Breast epithelium (tissue), 4 donors: Measurements from ENCODE around the gene PRELID1. TPM values are rescaled to one million over a fixed set of nuclear protein-coding genes. Genes with fewer than 3 reads are reported as not detected.
"Not testable (repeated sequence)": the region's sequence is repeated elsewhere in the genome, so short reads cannot be mapped to it uniquely, and the experiment has no call there.

ENCODE experiments used
- DNase-seq, 2 donors: peaks; one replicate each; pipeline ENCODE4 v3.0.0-alpha.2; 2019; ENCODE audit warnings: low spot score in 2 of 2
- H3K27ac ChIP-seq, 2 donors: fragments of 200-600 bp; sonication (generic) in 1 of 2; one replicate each; pipeline ENCODE4 v1.5.1; 2016 to 2019; ENCODE audit warnings: mild to moderate bottlenecking in 1 of 2
- H3K27me3 ChIP-seq, 2 donors: fragments of 200-600 bp; sonication (generic) in 1 of 2; one replicate each; pipeline versions ENCODE4 v1.5.1 to v1.6.0; 2017 to 2019; ENCODE audit warnings: control low read depth in 1 of 2, mild to moderate bottlenecking in 1 of 2
- H3K36me3 ChIP-seq: fragments of 200-600 bp; one replicate; pipeline ENCODE4 v1.5.1; 2019
- H3K4me1 ChIP-seq, 2 donors: fragments of 200-600 bp; sonication (generic); one replicate each; pipeline ENCODE4 v1.5.1; 2016 to 2019; ENCODE audit warnings: control low read depth in 1 of 2
- H3K4me3 ChIP-seq, 3 donors: fragments of 200-600 bp; sonication (generic); 1 replicate in 2 of 3; 2 replicates in 1 of 3; pipeline ENCODE4 v1.5.1; 2016 to 2019; ENCODE audit warnings: mild to moderate bottlenecking in 3 of 3, moderate library complexity in 2 of 3
- H3K9me3 ChIP-seq, 2 donors: fragments of 200-600 bp; sonication (generic) in 1 of 2; one replicate each; pipeline ENCODE4 v1.5.1; 2016 to 2019; ENCODE audit warnings: control low read depth in 1 of 2
- CTCF ChIP-seq, 3 donors: fragments of 450-650 bp; IDR thresholded peaks; one replicate each; pipeline ENCODE4 v1.5.1; 2016 to 2017; ENCODE audit warnings: antibody characterized with exemption in 3 of 3, mild to moderate bottlenecking in 3 of 3, moderate library complexity in 3 of 3
- POLR2A ChIP-seq: fragments of 450-650 bp; IDR thresholded peaks from one replicate; pipeline ENCODE4 v1.6.1; 2016; ENCODE audit warnings: antibody characterized with exemption, mild to moderate bottlenecking, moderate library complexity
- POLR2AphosphoS5 ChIP-seq, 3 donors: sonication (generic); formaldehyde crosslinking; IDR thresholded peaks; one replicate each; pipeline ENCODE4 v1.6.1; 2017; ENCODE audit warnings: antibody characterized with exemption in 3 of 3
- intact Hi-C: fragments of 100-400 bp; cut with DNase I; formaldehyde crosslinking; loops from one replicate; pipeline ENCODE4 v1.15.1; 2023; ENCODE audit warnings: low total_unique reads
- total RNA-seq, 3 donors: library from RNA; depleted of rRNA; stranded (reverse); fragments of >200 nt; gene quantifications; one replicate each; pipeline ENCODE4 v1.1.0, GENCODE V29; 2016

The PRELID1 gene
- 10 to 100 TPM; 61.0 to 97.0 (median 68.8) TPM for total RNA-seq

- no peaks in the 10 kb centered on the region for H3K27me3 ChIP-seq
- DNase-seq: peak; percentile 84 to 91
- peak; percentile 62 for TF ChIP-seq POLR2A
- TF ChIP-seq CTCF (IDR thresholded peaks at IDR 0.05): peak in 1 of 3 donors; percentile 23
- peak; percentile 70 to 92 (median 76) for TF ChIP-seq POLR2AphosphoS5 (IDR thresholded peaks at IDR 0.05)
- no peaks in the 10 kb centered on the region for H3K9me3 ChIP-seq
- peak within 1 kb of the TSS; percentile 85 to 90 for H3K27ac ChIP-seq
- no peaks in the 10 kb centered on the region for H3K36me3 ChIP-seq
- peak within 1 kb of the TSS; percentile 89 to 94 (median 90) for H3K4me3 ChIP-seq
- peaks cover 16 to 36% of the 10 kb centered on the region in 2 donors for H3K4me1 ChIP-seq
- intact Hi-C loops: no loop called here
These were observed at the start of gene PRELID1, which contains the start of gene RAB24 for GRCh38 chr5:177303121-177303924. Gene PRELID1 (plus strand): TSS chr5:177303799. CDS start chr5:177303986, 187 bp downstream. Gene RAB24 (minus strand): TSS chr5:177303719. CDS start chr5:177303288, 431 bp downstream.

- no peak for DNase-seq
- H3K27ac ChIP-seq: no peak overlapping the region
- no peaks in the 10 kb centered on the region for H3K4me1 ChIP-seq
- no peaks in the 10 kb centered on the region for H3K27me3 ChIP-seq
- H3K36me3 ChIP-seq: no peaks in the 10 kb centered on the region
- intact Hi-C loops: no loop called here
- H3K9me3 ChIP-seq: no peaks in the 10 kb centered on the region
- TF ChIP-seq CTCF (IDR thresholded peaks at IDR 0.05): no peak
- no peak for TF ChIP-seq POLR2A
- no peak for TF ChIP-seq POLR2AphosphoS5 (IDR thresholded peaks at IDR 0.05)
- H3K4me3 ChIP-seq: no peak overlapping the region
These were observed 47.3 kb upstream of the PRELID1 start for GRCh38 chr5:177256296-177256695.

DNA sequence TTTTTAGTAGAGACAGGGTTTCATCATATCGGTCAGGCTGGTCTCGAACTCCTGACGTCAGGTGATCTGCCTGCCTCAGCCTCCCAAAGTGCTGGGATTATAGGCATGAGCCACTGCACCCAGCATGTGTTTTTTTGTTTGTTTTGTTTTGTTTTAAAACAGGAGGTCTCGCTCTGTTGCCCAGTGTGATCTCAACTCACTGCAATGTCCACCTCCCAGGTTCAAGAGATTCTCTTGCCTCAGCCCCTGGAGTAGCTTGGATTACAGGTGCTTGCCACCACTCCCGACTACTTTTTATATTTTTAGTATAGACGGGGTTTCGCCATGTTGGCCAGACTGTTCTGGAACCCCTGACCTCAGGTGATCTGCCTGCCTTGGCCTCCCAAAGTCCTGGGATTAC lies 44.9 kb upstream of the PRELID1 start:
- H3K4me1 ChIP-seq, H3K27ac ChIP-seq, H3K4me3 ChIP-seq, H3K27me3 ChIP-seq, H3K36me3 ChIP-seq, H3K9me3 ChIP-seq, intact Hi-C loops, DNase-seq: not testable (repeated sequence)

GRCh38 chr5:177260961-177261360 lies 42.6 kb upstream of the PRELID1 start:
- no peaks in the 10 kb centered on the region for H3K4me1 ChIP-seq

DNA sequence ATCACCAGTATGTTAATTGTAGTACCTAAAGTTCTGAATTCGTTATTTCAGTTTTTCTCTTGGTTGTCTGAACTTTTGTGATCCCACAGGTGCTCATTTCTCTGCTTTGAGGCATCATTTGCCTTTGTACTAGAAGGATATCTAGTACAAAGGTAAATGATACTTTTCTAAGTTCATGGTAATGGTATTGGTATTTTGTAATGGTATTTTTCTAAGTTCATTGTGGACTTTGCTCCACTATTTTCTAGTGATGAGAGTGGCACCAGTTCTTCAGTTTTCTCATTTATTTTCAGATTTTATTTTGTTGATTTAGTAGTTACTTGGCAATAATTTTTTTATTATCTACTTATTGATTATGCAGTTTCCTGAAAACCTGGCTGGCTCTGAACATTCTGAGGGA lies 42.1 kb upstream of the PRELID1 start:
- Histone ChIP-seq H3K9me3 (no peaks in the 10 kb centered on the region), H3K4me3 (no peak overlapping the region), H3K36me3 (peaks cover 9% of the 10 kb centered on the region), H3K4me1 (no peaks in the 10 kb centered on the region), H3K27ac (no peak overlapping the region), H3K27me3 (no peaks in the 10 kb centered on the region)
- DNase-seq: no peak
- TF ChIP-seq CTCF (IDR thresholded peaks at IDR 0.05): no peak
- no peak for TF ChIP-seq POLR2A
- TF ChIP-seq POLR2AphosphoS5 (IDR thresholded peaks at IDR 0.05): no peak
- intact Hi-C loops: no loop called here

More at GRCh38 chr5:177260961-177261360, 42.6 kb upstream of the PRELID1 start:
- Histone ChIP-seq H3K9me3 (no peaks in the 10 kb centered on the region), H3K36me3 (peaks cover 4% of the 10 kb centered on the region), H3K4me3 (no peak overlapping the region), H3K27me3 (no peaks in the 10 kb centered on the region), H3K27ac (no peak overlapping the region)
- intact Hi-C loops: no loop called here
- DNase-seq: no peak
- TF ChIP-seq POLR2AphosphoS5 (IDR thresholded peaks at IDR 0.05) (no peak), CTCF (IDR thresholded peaks at IDR 0.05) (no peak), POLR2A (no peak)
